GM10266 (cell line): ENCODE data around the gene ARAF.

Experiments used
- DNase-seq: peaks from one replicate; pipeline ENCODE4 v3.0.0; 2012; ENCODE audit errors: extremely low spot score
- TF ChIP-seq, protein P1 (sequence below): IDR thresholded peaks from 2 replicates; pipeline ENCODE4 v1.5.1; 2012; ENCODE audit warnings: mild to moderate bottlenecking, low read depth; ENCODE audit not compliant: control insufficient read depth, insufficient read depth; ENCODE audit errors: missing control alignments

ARAF gene

DNA sequence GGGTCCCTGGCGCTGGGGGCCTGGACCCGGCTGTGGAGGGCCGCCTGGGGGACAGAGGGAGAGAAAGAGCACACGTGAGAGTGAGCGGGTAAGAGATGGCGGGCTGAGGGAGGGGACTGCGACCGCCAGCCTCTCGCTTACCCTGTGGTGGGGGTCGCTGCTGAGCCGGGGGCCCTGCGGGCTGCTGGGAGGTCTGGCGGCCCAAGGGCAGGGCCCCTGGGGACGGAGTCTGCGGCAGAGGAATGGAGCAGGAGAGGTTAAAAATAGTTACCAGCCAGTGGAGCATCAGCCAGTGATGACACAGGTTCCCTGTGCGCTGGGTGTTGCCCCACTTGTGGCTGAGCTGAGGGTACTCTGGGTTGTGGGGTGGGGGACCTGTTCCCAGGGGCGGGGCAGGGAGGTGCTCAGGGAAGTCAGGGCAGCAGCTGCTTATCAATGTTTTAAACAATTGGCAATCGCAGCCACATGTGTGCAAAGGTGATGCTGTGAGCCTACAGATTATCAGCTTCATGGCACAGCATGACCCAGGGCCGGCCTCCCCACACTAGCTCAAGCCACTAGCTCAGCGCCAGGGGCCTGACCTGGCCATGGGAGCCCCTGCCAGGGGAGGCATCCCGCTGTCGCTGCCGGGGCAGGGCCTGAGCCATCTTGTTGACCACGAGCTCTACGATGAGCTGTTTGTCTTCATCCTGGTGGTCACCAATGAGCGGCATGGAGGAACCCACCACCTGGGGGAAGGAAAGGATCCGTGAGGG, 13.7 kb downstream of the ARAF start:
- TF ChIP-seq, protein P1, sequence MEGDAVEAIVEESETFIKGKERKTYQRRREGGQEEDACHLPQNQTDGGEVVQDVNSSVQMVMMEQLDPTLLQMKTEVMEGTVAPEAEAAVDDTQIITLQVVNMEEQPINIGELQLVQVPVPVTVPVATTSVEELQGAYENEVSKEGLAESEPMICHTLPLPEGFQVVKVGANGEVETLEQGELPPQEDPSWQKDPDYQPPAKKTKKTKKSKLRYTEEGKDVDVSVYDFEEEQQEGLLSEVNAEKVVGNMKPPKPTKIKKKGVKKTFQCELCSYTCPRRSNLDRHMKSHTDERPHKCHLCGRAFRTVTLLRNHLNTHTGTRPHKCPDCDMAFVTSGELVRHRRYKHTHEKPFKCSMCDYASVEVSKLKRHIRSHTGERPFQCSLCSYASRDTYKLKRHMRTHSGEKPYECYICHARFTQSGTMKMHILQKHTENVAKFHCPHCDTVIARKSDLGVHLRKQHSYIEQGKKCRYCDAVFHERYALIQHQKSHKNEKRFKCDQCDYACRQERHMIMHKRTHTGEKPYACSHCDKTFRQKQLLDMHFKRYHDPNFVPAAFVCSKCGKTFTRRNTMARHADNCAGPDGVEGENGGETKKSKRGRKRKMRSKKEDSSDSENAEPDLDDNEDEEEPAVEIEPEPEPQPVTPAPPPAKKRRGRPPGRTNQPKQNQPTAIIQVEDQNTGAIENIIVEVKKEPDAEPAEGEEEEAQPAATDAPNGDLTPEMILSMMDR = no peak
- no peak for DNase-seq

DNA sequence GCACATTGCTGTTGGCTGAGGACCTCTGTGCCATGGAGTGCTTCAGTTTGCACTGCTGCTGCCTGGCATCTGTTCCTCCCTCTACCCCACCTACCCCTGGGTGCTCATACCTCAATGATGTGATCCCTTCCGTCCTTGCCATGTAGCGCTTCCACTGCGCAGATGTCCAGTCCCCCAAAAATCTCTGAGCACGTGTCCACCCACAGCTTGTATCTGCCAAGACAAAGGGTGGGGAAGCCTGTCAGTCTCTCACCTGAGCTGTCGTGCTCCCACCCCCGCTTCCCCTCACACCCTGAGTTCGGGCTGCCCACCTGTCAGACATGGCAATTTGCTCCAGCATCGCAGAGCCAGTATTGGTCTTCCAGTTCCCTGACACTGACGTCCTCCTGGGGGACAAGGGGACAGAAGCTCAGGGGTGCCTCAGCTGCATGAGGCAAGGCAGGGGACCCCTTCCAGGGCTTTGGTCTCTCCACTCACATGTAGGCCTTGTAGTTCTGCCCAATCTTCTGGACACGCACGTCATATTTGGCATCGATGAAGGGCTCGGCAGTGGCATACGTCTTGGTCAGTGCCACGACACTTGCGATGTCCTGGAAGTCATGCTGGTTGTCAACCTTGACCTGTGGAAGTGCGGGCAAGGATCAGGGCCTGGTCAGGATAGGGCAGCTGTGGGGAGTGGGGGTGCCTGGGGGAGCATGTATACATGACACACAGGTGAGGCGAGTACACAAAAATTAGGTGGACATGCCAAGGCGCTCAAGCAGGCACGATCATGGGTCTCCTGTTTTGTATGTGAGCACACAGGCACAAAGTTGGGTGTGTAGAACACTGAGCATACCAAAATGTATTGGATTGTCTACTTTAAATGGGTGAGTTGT, 15.3 kb downstream of the ARAF start:
- TF ChIP-seq, protein P1 = no peak
- DNase-seq = no peak

DNA sequence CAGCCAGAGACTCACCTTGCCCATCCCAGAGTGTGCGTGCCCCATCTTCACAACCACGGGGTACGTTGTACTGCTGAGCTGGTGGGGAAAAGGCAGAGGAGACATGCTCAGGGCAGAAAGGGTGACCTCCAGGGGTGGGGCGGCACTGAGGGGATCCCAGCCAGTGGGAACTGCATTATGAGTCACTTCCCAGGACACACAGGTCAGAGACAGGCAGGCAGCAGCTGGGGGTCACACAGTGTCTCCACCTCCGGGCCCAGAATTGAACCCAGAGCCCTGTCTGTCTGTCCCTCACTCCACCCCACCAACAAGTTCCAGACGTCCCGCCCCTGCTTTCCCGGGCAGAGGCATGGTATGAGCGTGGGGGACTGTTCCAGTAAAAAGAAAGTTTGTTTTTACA, 16.4 kb downstream of the ARAF start:
- TF ChIP-seq, protein P1 = no peak
- no peak for DNase-seq

DNA sequence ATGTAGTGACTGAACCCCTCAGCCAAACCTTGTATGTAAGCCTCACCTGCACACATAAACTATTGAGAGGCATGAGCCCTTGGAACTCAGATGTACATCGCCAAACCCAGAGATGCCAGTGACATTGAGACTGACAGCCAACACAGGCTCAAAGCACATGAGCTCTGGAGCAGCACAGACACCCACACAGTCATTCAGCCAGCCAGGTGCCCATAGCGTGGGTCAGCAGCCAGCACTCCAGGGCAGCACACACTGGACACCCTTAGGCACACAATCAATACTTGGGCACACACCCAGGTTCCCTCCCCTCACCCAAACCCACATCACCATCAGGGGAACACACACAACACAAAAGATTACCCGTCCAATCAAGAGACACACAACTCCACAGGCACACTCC, 16.9 kb downstream of the ARAF start:
- DNase-seq = no peak
- TF ChIP-seq, protein P1 = no peak

DNA sequence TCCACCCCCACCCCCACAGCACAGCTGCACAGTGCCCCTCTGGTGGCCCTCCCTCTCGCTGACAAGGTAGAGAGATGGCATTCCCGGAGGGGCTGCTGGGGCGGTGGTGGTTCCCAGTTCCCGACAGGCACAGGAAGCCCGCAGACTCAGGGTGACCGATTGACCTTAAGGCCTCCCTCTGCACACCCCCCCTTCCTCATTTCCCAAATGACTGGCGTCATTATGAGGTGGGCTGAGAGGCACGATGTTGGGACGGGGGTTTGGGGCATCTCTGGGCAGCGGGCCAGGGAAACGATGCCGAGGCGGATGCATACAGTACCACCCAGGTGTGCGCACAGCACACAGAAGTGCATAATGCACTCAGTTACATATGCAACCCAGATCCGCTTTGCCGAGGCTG, 17.7 kb downstream of the ARAF start:
- no peak for DNase-seq
- TF ChIP-seq, protein P1 = no peak

DNA sequence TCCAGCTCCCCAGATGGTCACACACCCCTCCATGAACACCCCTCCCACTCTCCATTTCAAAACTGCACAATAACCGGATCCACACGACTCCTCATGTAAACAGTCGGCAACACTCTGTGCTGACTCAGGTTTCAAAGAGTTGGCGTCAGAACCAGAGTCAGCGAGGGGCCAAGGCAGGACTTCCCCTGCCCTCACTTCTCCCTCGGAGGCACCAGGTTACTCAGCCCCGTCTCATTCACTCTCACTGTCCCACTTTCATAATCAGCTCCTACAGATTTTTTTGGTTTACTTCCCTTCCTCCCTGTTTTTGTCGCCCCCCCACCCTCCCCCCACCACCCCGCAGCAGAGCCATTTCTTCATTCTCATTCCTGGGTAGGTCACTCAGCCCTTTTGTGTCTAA, 18.5 kb downstream of the ARAF start:
- peak; percentile 59 for DNase-seq

More for the DNA sequence above, 18.5 kb downstream of the ARAF start:
- TF ChIP-seq, protein P1 = no peak
